Superior temporal gyrus (tissue), 1 donor: Measurements from ENCODE around the gene ARHGEF38.
"Not testable (repeated sequence)": the region's sequence is repeated elsewhere in the genome, so short reads cannot be mapped to it uniquely, and the experiment has no call there.

Source experiments
- DNase-seq: peaks from one replicate; pipeline ENCODE4 v3.0.0-alpha.2; 2016; ENCODE audit errors: extremely low spot score

The ARHGEF38 gene

DNA sequence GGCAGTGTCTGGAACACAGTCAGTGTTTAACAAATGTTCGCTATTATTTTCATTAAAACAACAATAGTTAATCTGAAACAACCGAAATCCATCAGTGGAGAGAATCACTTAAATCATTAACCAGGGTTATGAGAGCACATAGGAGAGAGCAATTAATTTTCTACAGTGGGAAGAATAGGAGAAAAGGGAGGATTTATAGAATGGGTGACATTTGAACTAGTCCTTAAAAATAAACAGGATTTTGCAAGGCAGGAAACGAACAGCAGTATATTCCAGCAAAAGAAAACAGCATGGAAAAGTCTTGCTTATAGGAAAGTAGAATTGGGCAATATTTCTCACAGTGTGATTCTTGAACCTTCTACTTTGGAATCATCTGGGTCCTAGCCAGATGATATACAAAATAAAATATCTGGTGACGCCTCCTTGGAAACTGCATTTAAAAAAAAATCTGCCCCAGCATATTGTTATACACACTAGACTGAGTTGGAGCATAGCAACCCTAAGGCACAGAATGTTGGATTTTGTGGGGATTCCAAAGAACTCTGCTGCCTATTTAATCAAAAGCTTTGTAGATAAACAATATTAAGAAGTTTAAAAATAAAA, 100.0 kb downstream of the ARHGEF38 start:
- no peak for DNase-seq

DNA sequence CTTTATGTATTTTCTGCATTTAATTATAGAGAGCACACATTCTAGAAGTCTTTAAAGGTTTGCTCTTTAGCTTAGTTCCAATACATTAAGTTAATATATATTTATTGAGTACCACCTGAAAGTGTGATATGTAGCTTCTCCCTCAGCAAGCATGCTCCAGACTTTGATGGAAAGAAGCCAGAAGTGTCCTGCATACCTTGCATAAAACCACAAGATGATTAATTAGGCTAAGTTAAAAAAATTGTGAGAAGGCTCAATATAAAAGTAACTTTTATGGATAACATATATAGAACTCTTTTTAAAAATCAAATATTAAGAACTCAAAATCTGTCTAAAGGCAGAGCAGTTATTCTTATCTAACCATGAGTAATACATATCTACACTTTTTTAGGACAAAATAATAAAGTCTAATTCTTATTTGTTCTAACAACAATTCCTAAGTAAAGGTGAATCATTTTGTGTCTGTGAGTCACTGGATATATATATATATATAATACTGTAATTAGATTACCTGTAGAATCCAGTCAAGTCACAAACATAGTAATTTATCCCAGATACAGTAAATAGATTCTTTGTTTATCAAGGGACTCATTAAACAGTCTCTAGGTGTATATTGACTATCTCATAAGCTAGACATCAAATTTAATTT, 104.8 kb downstream of the ARHGEF38 start:
- DNase-seq = no peak

DNA sequence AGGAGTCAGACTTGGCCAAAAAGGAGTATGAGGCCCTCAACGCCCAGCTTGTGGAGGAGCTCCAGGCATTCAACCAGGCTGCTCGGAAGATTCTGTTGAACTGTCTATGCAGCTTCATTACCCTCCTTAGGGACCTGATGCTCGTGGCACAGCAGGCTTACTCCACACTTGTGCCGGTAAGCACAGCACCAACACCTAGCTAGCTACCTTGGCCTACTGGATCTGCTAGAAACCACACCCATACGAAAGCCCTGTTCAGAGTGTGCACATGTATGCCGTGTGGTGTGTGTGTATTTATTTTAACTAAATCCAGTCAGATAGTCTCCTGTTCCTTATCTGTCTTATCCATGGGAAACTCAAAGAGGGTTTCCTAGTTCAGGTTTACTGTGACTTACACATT, 106.8 kb downstream of the ARHGEF38 start:
- DNase-seq = no peak

DNA sequence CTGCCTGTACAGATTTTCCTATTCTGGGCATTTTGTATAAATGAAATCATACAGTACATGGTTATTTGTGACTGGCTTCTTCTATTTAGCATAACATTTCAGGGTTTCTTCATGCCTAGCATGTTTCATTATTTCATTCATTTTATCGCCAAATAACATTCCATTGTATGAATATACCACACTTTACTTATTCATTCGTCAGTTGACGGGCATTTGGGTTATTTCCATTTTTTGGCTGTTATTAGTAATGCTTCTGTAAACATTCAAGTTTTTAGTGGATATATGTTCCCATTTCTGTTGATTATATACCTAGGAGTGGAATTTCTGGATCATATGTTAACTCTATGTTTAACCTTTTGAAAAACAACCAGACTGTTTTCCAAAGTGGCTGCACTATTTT, 108.6 kb downstream of the ARHGEF38 start:
- no peak for DNase-seq

DNA sequence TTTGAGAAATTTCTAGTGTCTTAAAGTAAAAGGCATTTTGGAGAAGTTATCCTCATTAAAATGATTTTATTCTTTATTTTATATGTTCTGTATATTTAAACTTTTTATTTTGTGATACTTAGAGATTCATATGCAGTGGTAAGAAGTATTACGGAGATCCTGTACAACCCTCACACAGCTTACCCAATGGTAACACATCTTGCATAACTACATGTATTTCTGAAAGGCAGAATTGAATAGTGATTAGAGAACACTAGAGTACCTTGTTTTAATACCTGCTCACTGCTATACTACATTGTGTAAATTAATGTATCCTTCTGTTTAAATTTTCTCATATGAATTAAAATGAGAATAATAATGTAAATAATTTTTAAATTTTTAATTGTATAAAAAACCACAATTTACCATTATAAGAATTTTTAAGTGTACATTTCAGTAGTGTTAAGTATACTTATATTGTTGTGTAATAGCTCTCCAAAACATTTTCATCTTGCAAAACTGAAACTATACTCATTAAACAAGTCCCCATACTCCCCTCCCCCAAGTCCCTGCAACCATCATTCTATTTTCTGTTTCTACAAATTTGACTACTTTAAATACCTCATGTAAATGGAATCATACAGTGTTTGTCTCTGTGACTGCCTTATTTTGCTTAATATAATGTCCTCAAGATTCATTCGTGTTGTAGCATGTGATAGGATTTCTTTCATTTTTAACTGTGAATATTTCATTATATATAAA, 110.7 kb downstream of the ARHGEF38 start:
- no peak for DNase-seq

DNA sequence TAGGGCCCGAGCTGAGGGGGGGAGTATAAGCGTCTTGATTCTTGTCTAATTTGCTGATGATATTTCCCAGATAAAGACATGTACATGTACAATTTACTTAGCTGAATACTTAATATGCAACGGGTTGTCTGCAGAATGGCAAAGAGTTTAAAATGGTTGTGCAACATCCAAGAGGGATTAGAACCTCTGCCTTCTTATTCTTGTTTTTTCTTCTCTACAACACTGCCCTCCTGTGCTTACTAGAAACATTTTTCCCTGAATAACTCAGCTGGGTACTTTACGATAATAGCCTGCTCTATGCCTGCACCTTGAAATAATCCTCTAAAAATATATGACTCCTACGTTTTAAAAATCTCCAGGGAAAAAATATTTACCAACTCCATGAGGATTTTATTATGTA, 114.3 kb downstream of the ARHGEF38 start:
- no peak for DNase-seq

DNA sequence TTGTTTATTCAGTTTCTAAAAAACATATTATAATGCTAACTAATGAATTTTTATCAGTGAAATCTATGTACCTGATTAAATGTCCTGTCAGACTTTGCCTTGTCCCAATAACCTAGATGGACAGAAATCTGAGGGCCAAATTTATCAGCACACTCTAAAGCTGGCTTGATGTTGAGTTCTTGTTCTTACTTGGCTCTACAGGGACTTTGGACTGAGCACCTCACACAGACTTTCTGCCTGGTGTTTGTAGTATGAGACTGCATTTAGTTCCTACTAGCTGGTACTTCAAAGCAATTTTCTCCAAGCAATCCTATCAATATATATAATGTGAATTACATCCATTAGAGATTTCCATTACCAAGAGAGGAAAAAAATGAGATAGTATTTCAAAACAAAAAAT, 118.3 kb downstream of the ARHGEF38 start:
- no peak for DNase-seq

DNA sequence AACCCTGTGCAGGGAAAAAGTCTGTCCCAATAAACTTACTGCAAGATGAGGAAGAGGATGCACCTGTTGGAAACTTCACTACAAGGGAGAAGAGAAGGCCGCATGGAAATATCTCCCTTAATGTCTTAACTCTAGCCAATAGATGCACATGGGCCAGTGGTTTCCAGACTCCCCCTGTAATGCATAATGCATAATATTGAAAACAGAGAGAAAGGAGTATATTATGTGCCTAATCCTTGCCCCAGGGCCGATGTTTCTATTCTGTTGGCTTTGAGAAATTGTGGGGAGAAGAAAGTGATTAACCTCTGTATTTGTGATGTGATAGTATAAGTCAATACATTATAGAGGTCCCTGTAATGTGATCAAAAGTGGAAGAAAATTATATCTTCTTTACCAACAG, 118.9 kb downstream of the ARHGEF38 start:
- DNase-seq = no peak

DNA sequence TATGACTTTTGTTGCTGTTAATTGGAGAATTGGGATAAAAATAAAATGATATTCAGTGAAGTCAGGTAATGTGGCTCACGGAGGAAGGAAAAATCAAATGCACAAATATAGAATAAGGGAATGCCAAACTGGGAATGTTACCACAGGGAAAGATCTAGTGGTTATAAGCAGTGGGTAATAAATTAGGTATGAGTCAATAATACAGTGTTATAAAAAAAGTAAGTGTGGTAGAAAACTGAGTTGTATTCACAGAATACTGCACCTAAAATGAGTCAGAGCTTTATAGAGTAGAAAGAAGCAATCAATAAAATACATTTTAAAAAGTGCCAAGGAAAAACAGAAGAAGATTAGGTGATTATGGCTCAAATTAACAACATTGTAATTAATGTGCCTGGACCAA, 121.6 kb downstream of the ARHGEF38 start:
- no peak for DNase-seq

DNA sequence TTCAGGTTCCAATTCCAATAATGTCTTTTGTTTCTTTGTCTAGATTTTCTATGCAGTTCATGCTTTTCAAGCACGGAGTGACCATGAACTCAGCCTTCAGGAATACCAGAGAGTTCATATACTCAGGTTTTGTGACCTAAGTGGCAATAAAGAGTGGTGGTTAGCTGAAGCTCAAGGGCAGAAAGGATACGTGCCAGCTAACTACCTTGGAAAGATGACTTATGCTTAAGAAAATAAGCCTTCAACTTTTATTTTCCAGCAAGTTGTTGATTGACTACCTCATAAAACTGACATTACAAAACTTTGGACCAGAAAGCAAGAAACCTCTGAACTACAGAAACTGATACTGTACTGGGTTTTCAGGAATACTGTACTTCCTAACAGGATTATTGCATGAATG, 125.3 kb downstream of the ARHGEF38 start:
- DNase-seq = no peak

DNA sequence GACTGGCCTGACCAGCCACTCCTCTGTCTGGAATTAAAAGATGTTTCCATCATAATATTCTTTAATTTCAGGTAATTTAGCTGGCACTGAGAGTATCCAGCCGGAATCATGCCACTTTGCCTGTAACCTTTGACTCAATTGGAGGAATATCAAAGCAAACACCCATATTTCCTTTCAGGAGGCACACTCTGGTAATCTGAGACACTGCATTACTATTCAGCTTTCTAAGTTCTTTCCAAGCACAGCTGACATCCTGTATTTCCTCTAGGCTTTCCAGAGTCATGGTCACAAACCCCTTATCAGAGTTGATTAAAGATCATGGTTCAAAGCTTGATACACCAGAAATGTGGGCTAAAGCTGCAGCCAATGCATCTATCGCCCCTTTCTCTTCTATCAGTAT, 126.8 kb downstream of the ARHGEF38 start:
- DNase-seq = no peak

DNA sequence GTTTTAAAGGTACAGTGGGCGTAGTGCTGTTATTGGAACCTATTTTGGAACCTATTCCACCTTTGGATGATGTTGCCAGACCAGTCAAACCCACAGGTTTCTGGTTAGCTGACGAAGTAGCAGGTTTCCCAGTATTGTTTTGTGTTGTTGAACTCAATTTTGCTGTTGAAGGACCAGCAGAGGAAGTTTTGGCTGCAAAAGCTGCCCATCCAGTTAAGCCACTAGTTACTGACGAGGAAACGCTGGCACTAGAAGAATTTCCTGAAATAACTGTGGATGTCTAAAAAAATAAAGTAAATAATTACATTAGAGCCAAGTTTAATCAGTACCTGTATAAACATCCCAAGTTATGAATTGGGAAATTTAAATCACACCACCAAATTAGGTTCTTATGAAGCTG, 130.6 kb downstream of the ARHGEF38 start:
- DNase-seq = no peak

DNA sequence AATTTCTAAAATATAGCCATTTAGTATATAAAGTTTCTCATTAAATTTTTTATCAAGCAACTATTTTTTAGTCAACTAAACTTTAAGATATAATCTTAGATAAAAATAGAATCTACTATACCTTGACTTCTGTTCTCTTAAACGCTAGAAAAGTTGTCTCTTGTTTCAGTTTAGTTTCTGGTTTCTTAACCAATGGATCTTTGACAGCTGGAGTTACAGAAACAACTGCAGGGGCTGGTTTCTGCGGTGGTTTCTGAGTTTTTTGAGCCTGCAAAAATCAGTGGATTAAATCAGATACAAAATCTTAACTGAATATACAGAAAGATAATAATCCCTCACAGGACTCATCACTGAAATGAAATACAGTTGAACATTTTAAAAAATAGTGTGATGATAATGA, 134.2 kb downstream of the ARHGEF38 start:
- DNase-seq = no peak

DNA sequence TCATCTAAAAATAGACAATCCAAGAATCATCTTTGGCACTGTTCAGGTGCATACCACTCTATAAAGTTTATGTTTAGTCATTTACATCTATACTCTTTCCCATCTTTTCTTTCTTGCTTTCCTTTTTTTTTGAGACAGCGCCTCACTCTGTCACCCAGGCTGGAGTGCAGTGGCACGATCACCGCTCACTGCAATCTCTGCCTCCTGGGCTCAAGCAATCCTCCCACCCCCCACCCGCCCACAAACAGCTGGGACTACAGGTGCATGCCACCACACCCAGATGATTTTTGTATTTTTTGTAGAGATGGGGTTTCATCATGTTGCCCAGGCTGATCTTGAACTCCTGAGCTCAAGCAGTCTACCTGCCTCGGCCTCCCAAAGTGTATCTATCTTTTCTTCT, 142.4 kb downstream of the ARHGEF38 start:
- not testable (repeated sequence) for DNase-seq

DNA sequence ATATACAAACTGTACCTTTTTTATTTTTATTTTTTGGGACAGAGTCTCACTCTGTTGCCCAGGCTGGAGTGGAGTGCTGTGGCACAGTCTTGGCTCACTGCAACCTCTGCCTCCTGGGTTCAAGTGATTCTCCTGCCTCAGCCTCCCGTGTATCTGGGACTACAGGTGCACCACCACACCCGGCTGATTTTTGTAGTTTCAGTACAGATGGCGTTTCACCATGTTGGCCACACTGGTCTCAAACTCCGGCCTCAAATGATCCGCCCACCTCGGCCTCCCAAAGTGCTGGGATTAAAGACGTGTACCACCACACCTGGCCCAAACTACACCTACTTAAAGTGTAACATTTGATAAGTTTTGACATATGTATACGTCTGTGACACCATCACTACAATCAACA, 143.4 kb downstream of the ARHGEF38 start:
- not testable (repeated sequence) for DNase-seq

DNA sequence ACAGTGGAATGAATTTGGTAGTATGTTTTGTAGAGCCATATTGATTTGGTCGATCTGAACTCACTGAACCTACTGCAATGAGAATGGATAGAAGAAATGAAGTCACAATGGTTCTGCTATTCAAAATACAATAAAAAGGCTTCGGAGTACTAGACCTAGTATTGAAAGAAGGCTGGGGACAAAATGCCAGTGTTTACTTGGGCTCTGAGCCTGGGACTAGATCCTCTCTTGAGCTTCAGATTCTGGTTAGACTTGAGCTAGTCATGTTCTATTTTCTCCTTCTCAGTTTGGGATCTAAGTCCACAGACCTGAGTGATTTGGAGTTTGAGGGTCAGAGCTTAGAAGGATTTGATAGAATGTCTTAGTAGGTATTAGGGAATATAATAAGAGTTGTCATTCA, 146.2 kb downstream of the ARHGEF38 start:
- no peak for DNase-seq

DNA sequence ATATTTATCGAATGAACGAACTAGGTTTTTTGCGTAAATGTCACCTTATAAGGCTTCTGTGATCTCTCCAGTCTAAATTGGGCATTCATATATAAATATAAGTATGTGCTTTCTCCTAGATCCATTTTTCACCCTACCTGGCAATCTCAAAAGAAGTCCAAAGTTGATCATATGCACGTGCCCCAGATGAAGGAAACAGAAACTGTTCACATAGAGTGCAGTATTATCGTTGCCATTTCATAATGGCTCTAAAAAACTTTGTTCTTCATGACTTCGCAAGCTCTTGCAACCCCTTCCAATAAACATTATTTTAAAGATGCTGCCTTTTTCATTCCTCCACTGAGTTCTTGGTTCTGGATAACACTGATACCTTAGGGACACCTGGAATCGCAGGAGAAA, 155.4 kb downstream of the ARHGEF38 start:
- no peak for DNase-seq

DNA sequence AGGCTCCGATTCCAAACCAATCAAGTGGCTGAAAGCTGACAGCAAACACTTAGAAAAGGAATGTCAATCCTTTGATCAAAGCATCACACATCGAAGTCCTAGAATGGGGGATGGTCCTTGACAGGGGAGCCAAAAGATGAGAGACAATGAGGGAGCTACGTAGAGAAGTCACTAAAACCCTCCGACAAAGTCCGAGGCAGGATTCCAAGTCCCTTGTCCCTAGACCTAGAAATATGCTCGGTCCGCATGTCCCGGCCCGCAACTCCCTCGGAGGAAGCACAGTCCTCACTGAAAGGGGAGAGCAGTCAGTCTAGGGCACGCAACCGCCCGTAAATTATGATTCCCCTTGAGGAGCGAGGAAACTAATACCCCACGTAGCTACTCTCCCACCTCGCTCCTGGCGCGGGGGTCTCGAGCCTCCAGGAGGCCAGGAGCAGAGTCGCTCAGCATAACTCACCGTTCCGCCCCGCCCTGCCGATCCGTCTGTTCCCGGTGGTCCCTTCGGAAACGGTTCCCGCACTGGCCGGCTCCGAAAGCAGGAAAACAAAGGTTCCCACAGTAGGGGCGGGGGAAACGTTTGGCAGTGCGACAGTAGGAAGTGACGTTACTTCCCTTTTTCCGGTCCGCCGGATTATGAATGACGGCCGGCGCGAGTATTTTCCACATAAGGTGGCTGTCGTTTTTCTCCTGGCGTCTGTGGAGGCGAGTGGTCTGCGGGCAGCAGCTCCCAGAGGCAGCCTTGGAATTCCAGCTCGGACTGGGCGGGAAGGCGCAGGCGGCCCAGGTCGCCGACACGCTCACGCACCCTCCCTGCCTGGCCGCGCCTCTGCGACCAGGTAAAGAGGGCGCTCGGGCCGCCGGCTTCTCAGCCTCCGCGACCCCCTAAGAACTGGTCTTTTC, 156.0 kb downstream of the ARHGEF38 start, which contains the start of the genes GSTCD and INTS12:
Gene GSTCD (plus strand): TSS at position 604 of the 900 bp plus-strand sequence. CDS start 8,830 bp downstream, outside the sequence.
Gene INTS12 (minus strand): TSS at position 509 of the 900 bp plus-strand sequence. CDS start 8,684 bp downstream, outside the sequence.
- DNase-seq = peak; percentile 97

DNA sequence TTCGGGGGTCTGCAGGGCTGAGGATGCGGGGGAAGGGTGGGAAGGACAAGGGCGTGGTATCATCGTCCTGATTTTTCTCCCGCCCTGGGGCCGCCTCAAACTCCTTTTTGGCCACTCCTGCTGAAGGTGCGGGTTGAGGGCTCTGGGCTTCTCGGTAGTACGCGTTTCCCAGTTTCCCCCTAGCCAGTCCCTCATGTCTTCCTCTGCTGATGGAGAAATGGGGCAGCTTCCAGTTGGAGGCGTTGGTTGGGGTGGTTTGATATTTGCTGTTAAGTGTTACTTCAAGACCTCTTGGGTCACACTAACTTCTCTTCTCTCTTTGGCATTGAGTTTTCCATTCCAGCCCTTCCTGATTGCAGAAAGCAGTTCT, 156.6 kb downstream of the ARHGEF38 start:
- DNase-seq = no peak

DNA sequence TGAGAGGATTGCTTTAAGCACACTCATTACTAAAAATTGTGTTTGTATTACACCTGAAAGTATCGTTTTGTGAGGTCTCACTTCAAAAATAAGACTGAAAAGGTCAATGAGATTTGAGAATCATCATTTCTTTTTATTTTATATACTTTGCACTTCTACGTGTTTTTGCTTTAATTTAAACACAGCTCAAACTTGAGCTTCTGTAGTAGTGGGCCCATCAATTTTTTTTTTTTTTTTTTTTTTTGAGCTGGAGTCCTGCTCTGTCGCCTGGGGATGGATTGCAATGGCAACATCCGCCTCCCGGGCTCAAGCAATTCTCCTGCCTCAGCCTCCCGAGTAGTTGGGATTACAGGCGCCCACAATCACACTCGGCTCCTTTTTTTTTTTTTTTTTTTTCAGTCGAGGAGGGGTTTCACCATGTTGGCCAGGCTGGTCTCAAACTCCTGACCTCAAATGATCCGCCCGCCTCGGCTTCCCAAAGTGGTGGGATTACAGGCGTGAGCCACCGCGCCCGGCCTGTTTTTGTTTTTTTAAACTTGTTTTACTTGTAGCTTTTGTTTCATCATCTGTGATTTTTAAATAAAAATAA, 157.7 kb downstream of the ARHGEF38 start:
- no peak for DNase-seq

DNA sequence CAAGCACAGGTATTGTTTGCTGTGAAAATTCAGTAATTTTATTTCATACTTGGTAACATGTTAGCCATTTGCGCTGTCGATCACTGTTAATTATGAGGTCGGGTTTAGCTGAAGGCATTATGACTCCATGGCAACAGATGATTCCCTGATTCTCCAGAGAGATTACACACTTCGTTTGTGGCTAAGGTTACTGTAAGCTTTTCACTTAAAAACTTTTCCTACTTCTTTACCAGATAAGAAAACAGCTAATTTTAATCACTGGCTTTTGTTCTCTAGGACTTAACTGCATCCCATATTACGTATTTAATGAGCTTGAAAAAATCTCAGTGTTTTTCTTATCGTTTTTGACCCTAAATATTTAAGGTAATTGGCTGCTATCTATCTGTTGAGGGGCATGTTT, 158.3 kb downstream of the ARHGEF38 start:
- DNase-seq = no peak

DNA sequence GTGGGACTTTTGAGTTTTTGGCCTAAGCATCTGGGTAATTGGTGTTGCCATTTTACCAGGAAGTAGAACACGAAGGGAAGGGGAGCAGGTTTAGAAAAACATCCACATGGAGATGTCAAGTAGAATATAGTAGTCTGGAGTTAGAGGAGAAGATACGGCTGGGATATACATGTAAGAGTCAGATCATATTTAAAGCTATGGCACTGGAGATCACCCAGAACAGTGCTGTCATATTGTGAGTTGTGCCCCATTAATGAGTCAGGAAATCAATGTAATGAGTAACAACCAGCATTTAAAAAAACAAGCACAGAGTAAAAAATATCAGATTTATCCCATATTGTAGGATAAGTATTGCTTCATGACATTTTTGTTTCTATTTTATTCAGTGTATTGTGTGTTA, 160.3 kb downstream of the ARHGEF38 start:
- no peak for DNase-seq
